Measurements from ENCODE around the gene ABCA1.
"Not testable (repeated sequence)": the region's sequence is repeated elsewhere in the genome, so short reads cannot be mapped to it uniquely, and the experiment has no call there.

Gene ABCA1

DNA sequence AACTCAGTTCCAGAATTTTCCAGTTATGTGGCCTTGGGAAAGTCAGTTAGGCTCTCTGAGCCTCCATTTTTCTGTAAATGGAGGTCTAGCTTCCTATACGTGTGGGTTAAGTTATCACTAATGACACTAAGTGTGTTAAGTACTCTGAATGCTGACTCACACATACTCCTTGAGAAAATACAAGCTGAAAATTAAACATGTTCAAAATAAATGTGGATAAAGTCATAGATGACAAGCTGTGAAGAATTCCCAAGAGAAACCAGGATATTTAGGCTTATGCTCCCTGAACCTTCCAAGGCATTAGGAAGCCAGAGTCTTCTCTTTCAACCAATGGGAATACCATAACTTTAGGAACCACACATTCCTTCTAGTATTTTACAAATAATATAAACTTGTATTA, 58.1 kb downstream of the ABCA1 start:
- DNase-seq, result no peak

- DNase-seq, result peak; percentile 86 to 97 (median 94)
Observed at GRCh38 chr9:104868687-104869404, 59.1 kb downstream of the ABCA1 start.

- no peak for DNase-seq
Observed at GRCh38 chr9:104868303-104868686, 59.7 kb downstream of the ABCA1 start.

GRCh38 chr9:104866191-104866590, 61.8 kb downstream of the ABCA1 start:
- peak; percentile 43 to 78 (median 70) for DNase-seq

GRCh38 chr9:104864675-104865104, 63.3 kb downstream of the ABCA1 start:
- peak; percentile 64 to 89 (median 84) for DNase-seq

GRCh38 chr9:104863180-104863883, 64.6 kb downstream of the ABCA1 start:
- peak; percentile 63 to 88 (median 82) for DNase-seq

- DNase-seq, result peak; percentile 53 to 80 (median 66)
Observed at GRCh38 chr9:104861397-104861796, 66.6 kb downstream of the ABCA1 start.

GRCh38 chr9:104860263-104860662, 67.7 kb downstream of the ABCA1 start:
- peak; percentile 68 to 94 (median 84) for DNase-seq

DNA sequence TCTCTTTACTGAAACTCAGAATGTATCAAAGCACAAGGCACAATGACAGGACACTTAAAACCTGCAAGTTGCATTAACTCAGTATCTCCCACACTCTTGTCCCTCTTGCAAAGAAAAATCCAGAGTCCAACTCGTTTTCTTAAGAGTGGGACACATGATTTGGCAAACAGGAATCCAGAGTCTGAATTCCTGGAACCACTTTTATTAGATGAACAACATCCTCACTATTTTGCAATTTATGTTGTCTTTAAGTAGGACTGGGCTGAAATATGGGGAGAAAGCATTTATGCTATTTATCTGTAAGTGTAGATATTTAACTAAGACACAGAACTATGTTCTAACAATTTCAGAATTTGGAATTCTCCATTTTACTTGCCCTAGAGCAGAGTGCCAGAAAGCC, 69.1 kb downstream of the ABCA1 start:
- DNase-seq, result no peak

DNA sequence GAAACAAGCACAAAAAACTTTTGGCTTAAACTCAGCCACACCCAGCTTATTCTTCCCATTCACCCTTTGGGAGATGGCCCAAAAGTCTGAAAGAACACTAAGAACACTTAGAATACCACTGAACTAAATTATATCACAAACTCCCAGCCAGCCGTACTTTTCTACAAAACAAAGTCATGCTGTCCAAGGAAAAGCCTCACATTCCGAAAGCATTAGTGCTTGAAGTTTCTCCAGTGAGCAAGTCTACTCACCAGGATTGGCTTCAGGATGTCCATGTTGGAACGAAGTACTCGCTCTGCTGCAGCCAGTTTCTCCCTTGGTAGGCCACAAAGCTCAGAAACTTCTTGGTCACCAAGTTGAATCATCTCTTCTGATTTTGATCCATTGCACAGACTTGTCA, 69.7 kb downstream of the ABCA1 start:
- DNase-seq, result no peak

DNA sequence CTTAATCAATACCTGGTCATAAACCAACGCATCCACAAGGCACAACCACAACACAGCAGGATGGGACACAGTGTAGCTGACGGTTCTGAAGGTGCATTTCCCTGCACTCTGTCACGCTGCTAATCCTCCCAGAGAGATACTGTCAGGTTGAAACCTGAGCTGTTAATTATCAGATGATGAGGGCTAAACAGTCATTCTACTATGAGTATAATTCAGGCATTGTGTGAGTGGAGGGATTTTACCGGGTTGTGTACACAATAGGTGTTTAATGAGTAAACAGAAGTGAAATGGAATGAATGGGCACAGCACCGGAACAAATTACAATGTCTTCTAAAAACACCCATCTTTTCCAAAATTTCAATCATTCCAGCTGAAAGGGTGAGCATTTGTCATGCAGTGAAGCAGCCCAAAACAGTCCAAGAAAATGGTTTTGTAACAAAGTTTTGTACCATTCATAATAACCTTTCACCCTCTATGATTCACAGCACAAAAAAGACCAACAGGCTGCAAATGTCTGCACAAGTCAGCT, 71.5 kb downstream of the ABCA1 start:
- DNase-seq, result no peak

DNA sequence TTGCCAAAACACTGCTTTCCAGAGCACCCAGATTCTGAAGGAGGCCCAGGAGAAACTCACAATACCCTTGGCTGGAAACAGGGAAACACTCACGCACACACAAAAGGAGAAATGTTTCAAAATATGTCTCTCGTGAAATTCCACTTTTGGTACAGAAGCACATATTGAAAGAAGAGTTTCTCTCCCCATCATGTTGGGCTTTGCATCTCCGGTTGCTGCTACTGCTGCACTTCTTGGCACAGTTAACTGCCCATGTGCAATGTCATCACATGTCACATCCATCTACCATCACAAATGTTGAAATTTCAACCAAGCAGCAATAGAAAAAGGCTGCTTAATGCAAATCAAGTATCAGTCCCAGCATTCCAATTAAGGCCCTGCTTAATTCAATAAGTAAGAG, 72.1 kb downstream of the ABCA1 start:
- no peak for DNase-seq

DNA sequence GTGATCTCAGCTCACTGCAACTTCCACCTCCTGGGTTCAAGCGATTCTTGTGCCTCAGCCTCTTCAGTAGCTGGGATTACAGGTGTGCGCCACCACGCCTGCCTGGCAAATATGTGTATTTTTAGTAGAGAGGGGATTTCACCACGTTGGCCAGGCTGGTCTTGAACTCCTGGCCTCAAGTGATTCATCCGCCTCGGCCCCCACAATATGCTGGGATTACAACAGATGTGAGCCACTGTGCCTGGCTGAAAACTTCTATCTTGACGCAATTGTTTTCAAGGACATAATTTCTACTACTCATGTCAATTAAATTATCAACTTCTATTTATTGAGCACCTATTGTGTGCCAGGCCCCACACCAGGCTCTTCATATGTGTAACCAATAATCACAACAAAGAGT, 72.7 kb downstream of the ABCA1 start:
- DNase-seq, result not testable (repeated sequence)

GRCh38 chr9:104854613-104855012, 73.3 kb downstream of the ABCA1 start:
- DNase-seq, result no peak

- no peak for DNase-seq
Observed at GRCh38 chr9:104853683-104854082, 74.3 kb downstream of the ABCA1 start.

- DNase-seq, result peak in 1 of 4 experiments; percentile 50
Observed at GRCh38 chr9:104853159-104853558, 74.8 kb downstream of the ABCA1 start.

DNA sequence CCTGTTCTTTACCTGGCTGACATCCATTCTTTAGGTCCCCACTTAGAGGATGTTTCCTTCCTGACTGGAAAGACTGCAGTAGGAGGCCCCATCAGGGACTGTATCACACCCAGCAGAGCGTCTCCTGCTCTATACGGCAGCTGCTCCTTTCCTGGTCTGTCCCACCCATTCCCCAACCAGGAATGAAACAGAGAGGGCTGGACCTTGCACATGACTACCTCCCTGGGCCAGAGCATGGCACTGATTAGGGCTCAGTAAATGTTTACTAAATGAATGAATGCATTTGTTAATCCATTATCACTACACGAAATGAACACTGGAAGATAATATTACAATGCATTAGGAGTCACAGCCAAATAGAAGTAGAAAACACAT, 76.4 kb downstream of the ABCA1 start:
- DNase-seq, result no peak

GRCh38 chr9:104850786-104851545, 77.0 kb downstream of the ABCA1 start:
- peak in 2 of 4 experiments; percentile 73 for DNase-seq

- DNase-seq, result no peak
Observed at GRCh38 chr9:104849023-104849422, 78.9 kb downstream of the ABCA1 start.

DNA sequence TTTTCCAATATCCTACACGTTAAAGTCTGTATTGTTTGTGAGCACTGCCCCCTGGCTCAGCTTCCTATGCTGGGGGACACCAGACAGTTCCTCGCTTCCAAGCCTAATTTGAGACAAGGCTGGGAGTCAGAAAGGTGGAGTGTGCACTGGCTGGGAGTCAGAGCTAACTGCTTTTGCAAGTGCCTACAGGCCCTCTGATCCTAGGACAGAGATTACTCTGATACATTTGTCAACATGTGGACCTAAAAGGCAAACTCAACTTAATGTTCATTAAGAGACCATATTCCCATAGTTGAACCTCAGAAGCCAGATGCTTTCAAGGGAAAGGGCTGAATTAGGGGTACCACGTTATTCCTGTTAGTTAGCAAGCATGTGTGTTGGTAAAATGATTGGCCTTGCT, 83.2 kb downstream of the ABCA1 start:
- DNase-seq, result no peak

- DNase-seq, result no peak
Observed at GRCh38 chr9:104843644-104844240, 84.2 kb downstream of the ABCA1 start.

DNA sequence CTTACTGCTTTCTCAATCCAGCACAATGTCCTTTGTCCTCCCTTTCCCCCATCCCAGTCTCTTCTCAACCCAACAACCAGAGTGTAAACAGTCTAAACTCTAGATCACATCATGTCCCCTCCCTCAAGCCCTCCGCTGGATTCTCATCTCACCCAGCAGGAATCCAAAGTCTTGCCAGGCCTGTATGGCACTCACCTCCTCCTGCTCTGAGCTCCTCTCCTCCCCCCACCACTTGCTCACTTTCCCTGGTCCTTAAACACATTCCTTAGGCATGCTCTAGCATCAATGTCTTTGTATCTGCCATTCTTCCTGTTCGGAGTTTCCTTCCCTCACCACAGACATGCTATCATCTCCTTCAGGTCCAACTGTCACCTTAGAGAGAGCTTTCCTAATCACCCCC, 85.3 kb downstream of the ABCA1 start:
- DNase-seq, result no peak

Data from suppressor macrophage (primary cell).